Endothelial cell (in vitro differentiated cells): ENCODE results near the gene ENOPH1. TPM values are rescaled to one million over a fixed set of nuclear protein-coding genes. Genes with fewer than 3 reads are reported as not detected.
"Not testable (repeated sequence)": the region's sequence is repeated elsewhere in the genome, so short reads cannot be mapped to it uniquely, and the experiment has no call there.

Experiments
- DNase-seq: peaks from one replicate; pipeline ENCODE4 v3.0.0; 2021; ENCODE audit warnings: low spot score
- H3K27ac Mint-ChIP-seq: one replicate; pipeline ENCODE4 v1.8.0; 2021; ENCODE audit warnings: mixed read lengths, inconsistent platforms; ENCODE audit not compliant: unreplicated experiment
- H3K27me3 Mint-ChIP-seq: one replicate; pipeline ENCODE4 v1.8.0; 2021; ENCODE audit warnings: mild to moderate bottlenecking, moderate library complexity, mixed read lengths, inconsistent platforms; ENCODE audit not compliant: unreplicated experiment
- H3K36me3 Mint-ChIP-seq: one replicate; pipeline ENCODE4 v1.8.0; 2021; ENCODE audit warnings: mild to moderate bottlenecking, low read depth, mixed read lengths, inconsistent platforms; ENCODE audit not compliant: unreplicated experiment
- H3K4me1 Mint-ChIP-seq: one replicate; pipeline ENCODE4 v1.8.0; 2021; ENCODE audit warnings: mild to moderate bottlenecking, mixed read lengths, inconsistent platforms; ENCODE audit not compliant: unreplicated experiment
- H3K4me3 Mint-ChIP-seq: one replicate; pipeline ENCODE4 v1.8.0; 2021; ENCODE audit warnings: mild to moderate bottlenecking, mixed read lengths, inconsistent platforms; ENCODE audit not compliant: unreplicated experiment
- H3K9me3 Mint-ChIP-seq: one replicate; pipeline ENCODE4 v1.8.0; 2021; ENCODE audit warnings: mixed read lengths, inconsistent platforms; ENCODE audit not compliant: unreplicated experiment
- total RNA-seq: library from RNA; stranded (reverse); fragmentation: NEBNext Ultra II Directional; extraction: Animal tissue kit (Norgen Biotek cat#: 25700); gene quantifications from one replicate; pipeline ENCODE4 v1.2.1, GENCODE V29; 2021; ENCODE audit not compliant: unreplicated experiment
- TF ChIP-seq, protein P1 (sequence below): fragments of 200-600 bp; sonication (generic); IDR thresholded peaks from one replicate; pipeline ENCODE4 v1.5.0; 2021; ENCODE audit warnings: antibody characterized with exemption; ENCODE audit not compliant: unreplicated experiment

ENOPH1 gene
- total RNA-seq, 1 donor from 2014 or later: 37.1 TPM

DNA sequence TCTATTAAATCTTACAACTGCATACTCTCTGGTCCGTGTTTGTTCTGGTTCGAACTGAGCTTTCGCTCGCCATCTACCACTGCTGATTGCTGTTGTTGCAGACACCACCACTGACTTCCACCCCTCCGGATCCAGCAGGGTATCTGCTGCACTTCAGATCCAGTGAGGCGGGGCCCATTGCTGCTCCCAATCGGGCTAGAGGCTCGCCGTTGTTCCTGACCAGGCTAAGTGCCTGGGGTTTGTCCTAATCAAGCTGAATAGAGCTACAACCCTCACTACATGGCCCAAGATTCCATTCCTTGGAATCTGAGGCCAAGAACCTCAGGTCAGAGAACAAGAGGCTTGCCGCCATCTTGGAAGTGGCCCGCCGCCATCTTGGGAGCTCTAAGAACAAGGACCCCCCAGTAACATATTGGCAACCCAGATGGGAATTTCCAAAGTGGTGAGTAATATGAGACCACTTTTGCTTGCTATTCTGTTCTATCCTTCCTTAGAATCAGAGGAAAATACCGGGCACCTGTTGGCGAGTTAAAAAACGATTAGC lies 43.3 kb downstream of the ENOPH1 start:
- Mint-ChIP-seq H3K27me3 (peaks cover 2% of the 10 kb centered on the region), H3K36me3 (peaks cover 12% of the 10 kb centered on the region), H3K9me3 (no peaks in the 10 kb centered on the region), H3K4me3 (no peak overlapping the region), H3K27ac (no peak overlapping the region), H3K4me1 (peaks cover 13% of the 10 kb centered on the region)
- DNase-seq: no peak
- TF ChIP-seq, protein P1, sequence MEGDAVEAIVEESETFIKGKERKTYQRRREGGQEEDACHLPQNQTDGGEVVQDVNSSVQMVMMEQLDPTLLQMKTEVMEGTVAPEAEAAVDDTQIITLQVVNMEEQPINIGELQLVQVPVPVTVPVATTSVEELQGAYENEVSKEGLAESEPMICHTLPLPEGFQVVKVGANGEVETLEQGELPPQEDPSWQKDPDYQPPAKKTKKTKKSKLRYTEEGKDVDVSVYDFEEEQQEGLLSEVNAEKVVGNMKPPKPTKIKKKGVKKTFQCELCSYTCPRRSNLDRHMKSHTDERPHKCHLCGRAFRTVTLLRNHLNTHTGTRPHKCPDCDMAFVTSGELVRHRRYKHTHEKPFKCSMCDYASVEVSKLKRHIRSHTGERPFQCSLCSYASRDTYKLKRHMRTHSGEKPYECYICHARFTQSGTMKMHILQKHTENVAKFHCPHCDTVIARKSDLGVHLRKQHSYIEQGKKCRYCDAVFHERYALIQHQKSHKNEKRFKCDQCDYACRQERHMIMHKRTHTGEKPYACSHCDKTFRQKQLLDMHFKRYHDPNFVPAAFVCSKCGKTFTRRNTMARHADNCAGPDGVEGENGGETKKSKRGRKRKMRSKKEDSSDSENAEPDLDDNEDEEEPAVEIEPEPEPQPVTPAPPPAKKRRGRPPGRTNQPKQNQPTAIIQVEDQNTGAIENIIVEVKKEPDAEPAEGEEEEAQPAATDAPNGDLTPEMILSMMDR: no peak

DNA sequence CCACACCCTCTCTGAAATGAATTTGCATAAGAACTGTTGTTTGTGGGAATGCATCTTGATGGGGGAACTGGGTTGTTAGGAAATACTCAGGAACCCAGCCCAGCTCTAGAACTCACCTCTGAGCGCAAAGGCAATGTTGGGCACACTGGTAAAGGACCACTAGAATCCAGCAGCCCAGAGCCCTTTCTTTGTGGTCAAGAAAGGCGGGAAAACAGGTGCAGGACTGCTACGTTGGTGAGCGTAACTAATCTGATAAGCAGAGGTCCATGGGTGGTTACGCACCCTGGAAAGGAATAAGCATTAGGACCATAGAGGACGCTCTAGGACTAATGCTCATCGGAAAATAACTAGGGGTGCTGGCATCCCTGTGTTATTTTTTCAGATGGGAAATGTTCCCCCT lies 45.5 kb downstream of the ENOPH1 start:
- H3K9me3 Mint-ChIP-seq, H3K27me3 Mint-ChIP-seq, DNase-seq, H3K27ac Mint-ChIP-seq, H3K4me3 Mint-ChIP-seq: not testable (repeated sequence)
- peaks cover 13% of the 10 kb centered on the region for H3K4me1 Mint-ChIP-seq
- peaks cover 22% of the 10 kb centered on the region for H3K36me3 Mint-ChIP-seq

DNA sequence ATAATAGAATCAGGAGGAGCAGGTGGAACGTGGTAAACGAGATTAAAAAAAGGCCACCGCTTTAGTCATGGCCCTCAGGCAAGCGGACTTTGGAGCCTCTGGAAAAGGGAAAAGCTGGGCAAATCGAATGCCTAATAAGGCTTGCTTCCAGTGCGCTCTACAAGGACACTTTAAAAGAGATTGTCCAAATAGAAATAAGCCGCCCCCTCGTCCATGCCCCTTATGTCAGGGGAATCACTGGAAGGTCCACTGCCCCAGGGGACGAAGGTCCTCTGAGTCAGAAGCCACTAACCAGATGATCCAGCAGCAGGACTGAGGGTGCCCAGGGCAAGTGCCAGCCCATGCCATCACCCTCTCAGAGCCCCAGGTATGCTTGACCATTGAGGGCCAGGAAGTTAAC lies 47.1 kb downstream of the ENOPH1 start:
- Mint-ChIP-seq H3K4me1 (peaks cover 13% of the 10 kb centered on the region), H3K36me3 (peaks cover 24% of the 10 kb centered on the region)
- H3K27me3 Mint-ChIP-seq, H3K27ac Mint-ChIP-seq, H3K4me3 Mint-ChIP-seq, H3K9me3 Mint-ChIP-seq, DNase-seq: not testable (repeated sequence)

DNA sequence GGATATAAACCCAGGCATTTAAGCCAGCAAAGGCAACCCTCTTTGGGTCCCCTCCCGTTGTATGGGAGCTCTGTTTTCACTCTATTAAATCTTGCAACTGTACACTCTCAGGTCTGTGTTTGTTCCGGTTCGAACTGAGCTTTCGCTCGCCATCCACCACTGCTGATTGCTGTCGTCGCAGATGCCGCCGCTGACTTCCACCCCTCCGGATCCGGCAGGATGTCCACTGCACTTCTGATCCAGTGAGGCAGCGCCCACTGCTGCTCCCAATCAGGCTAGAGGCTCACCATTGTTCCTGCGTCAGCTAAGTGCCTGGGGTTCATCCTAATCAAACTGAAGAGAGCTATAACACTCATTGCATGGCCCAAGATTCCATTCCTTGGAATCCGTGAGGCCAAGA lies 49.2 kb downstream of the ENOPH1 start:
- H3K27ac Mint-ChIP-seq: no peak overlapping the region
- H3K4me1 Mint-ChIP-seq: peaks cover 13% of the 10 kb centered on the region
- peaks cover 17% of the 10 kb centered on the region for H3K36me3 Mint-ChIP-seq
- H3K4me3 Mint-ChIP-seq: no peak overlapping the region
- TF ChIP-seq, protein P1: no peak
- DNase-seq: no peak
- peaks cover 8% of the 10 kb centered on the region for H3K27me3 Mint-ChIP-seq
- H3K9me3 Mint-ChIP-seq: no peaks in the 10 kb centered on the region

DNA sequence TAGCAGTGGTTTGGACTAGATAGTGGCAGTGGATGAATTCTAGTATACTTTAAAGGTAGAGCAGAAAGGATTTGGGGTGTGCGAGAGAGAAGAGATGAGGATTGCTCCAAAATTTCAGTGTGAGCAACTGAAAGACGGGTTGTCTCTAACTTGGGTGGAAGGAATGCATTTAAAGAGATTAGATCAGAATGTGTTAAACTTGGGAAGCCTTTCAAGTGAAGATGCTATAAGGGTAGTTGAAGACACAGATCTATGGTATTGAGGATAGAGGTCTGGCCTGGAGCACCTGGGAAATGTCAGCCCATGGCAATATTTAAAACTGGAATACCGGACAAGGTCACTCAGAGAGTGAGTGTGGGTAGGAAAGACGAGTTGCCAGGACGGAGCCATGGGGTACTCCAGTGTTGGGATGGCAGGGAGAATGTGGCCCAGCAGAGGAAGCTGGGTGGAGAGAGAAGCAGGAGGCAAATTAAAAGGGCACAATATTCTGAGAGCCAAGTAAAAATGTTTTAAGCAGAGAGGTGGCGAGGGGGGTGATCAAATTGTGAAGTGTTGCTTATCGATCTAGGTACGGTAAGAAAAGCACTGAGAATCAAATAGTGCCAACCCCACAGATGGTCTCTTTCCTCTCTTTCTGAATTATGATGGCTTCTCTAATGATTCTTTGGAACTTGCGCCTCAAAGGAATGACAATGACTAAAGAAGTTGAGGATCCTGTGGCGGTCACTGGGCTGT lies 50.5 kb downstream of the ENOPH1 start:
- no peak overlapping the region for H3K27ac Mint-ChIP-seq
- H3K4me1 Mint-ChIP-seq: peaks cover under 1% of the 10 kb centered on the region
- H3K36me3 Mint-ChIP-seq: peaks cover 17% of the 10 kb centered on the region
- TF ChIP-seq, protein P1: no peak
- DNase-seq: no peak
- no peak overlapping the region for H3K4me3 Mint-ChIP-seq
- peaks cover 8% of the 10 kb centered on the region for H3K27me3 Mint-ChIP-seq
- H3K9me3 Mint-ChIP-seq: no peaks in the 10 kb centered on the region

DNA sequence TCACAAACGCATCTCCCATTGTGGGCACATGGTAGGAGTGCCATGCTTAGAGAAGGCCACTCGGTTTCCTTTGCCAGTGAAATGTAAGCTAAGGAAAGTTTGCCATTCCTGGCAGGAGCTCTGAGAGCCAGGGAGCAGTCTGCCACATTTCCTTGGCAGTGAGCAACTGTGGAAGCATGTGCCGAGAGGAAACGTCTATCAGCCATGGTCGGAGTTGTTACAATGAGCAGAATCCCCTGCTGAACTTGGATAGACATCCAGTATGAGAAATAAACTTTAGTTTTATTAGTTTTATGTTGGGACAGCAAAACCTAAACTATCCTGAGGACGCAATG lies 51.1 kb downstream of the ENOPH1 start:
- Mint-ChIP-seq H3K36me3 (peaks cover 17% of the 10 kb centered on the region), H3K4me1 (no peaks in the 10 kb centered on the region), H3K27ac (no peak overlapping the region), H3K27me3 (peaks cover 8% of the 10 kb centered on the region), H3K9me3 (no peaks in the 10 kb centered on the region), H3K4me3 (no peak overlapping the region)
- no peak for DNase-seq
- TF ChIP-seq, protein P1: no peak
